ENCODE data around the gene CMTR1. TPM values are rescaled to one million over a fixed set of nuclear protein-coding genes. Genes with fewer than 3 reads are reported as not detected.
"Not testable (repeated sequence)": the region's sequence is repeated elsewhere in the genome, so short reads cannot be mapped to it uniquely, and the experiment has no call there.

Gene CMTR1
- total RNA-seq, 2 experiments from 2014 or later = 32.3 to 42.8 TPM

DNA sequence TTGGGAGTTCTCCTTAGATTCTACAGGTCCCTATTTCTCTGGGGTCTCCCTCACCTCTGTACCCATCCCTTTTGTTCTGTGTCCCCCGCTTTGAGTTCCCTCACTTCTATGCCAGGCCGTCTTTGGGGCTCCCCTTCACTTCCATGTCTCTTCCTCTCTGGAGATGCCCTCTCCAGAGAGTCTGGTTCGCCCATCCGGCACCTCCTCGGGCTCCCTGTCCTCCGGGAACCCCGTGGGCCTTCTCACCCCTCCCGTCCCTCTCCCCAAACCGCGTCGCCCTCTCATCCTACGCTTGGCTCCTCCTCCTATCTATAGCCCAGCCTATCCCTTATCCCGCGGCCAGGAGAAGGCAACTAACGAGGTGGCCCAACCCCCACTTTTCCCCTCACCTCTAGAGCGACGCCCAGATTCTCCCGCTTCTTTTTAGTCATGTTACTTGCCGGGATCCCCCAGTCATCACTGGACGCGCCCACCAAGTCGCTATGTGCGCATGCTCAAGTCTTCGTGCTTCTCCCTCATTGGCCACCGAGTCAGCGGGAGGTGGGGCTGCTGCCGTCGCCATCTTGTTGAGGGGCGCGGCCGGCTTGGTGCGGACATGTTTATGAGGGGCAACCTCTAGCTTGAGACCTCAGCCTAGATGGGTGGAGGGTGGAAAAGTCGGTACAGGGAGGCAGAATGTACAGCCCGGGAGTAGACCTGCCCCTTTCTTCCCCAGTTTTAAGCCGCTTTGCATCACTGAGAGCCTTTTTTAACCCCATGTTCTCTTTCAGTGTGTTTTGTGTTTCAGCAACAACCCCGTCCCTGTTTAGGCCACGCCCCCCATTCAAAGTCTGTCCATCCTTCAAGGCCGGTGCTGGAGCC, 66.6 kb downstream of the CMTR1 start, which contains the start of gene CCDC167:
CCDC167 (minus strand) TSS at position 461 of the 861 bp plus-strand sequence; CDS start at position 431, 30 bp downstream.
- POLR2A ChIA-PET = interaction anchor here (1.2 to 2.0 kb wide), 3 partner anchors 13 to 66 kb away, joined by 3 to 7 read pairs (median 6); no protein-coding TSS in a partner anchor
- no peak for TF ChIP-seq EZH2phosphoT487 (IDR thresholded peaks at IDR 0.05; ENCODE audit: borderline replicate concordance, low read depth, low read length)
- TF ChIP-seq CTCF (conservative IDR thresholded peaks at IDR 0.05; ENCODE audit: low read length) = no peak
- H2AFZ ChIP-seq (ENCODE audit: low read length) = peak within 1 kb of the TSS; percentile 80
- peak within 1 kb of the TSS; percentile 49 for H3K27ac ChIP-seq (ENCODE audit: low read depth, low read length, poor library complexity, severe bottlenecking)
- peak within 1 kb of the TSS; percentile 84 for H3K4me3 ChIP-seq (ENCODE audit: low read depth, low read length, poor library complexity, severe bottlenecking)
- BruUV-seq (replicated peaks) = no TSS peak
- H3K9me2 ChIP-seq (ENCODE audit: insufficient read depth, low read length) = no peaks in the 10 kb centered on the region
- CTCF ChIA-PET (ENCODE audit: unreplicated experiment) = interaction anchor here (1.5 kb wide), 1 partner anchor 17 kb away, joined by 5 read pairs; no protein-coding TSS in a partner anchor
- peaks cover 4% of the 10 kb centered on the region; the same call in 1 of the 2 replicates for H3K36me3 ChIP-seq (ENCODE audit: insufficient read depth, low read length)
- peaks cover 15% of the 10 kb centered on the region; the same call in 1 of the 2 replicates for H3K79me2 ChIP-seq (ENCODE audit: insufficient read depth, low read depth, low read length)
- DNase-seq (ENCODE audit: low spot score) = peak; percentile 98
- intact Hi-C loops (cut with micrococcal nuclease; ENCODE audit: unreplicated experiment) = loop anchor here (5.0 kb wide), 2 partner anchors 48 to 68 kb away; no protein-coding TSS in a partner anchor
- no peaks in the 10 kb centered on the region for H4K20me1 ChIP-seq (ENCODE audit: insufficient read depth, low read length)
- no peaks in the 10 kb centered on the region for H3K9me3 ChIP-seq (ENCODE audit: low read length)
- peak within 1 kb of the TSS; percentile 82 for H3K4me2 ChIP-seq (ENCODE audit: low read length)
- H3K4me1 ChIP-seq (ENCODE audit: insufficient read depth, low read length, poor library complexity, severe bottlenecking) = peaks cover 52% of the 10 kb centered on the region

DNA sequence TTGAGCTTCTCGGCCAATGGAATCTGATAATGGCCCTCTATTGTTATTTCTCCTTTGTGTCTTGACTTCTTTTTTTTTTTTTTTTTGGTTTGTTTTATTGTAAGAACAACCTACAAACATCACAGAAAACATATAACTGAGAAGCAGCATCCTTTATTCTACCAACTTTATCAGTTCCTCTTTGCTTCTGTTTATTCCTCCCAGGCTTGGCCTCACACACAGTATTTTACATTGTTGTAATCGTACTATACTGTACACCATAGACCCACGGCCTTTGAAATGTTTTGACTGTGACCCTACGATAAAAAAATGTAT, 67.2 kb downstream of the CMTR1 start:
- H3K9me2 ChIP-seq (ENCODE audit: insufficient read depth, low read length) = no peaks in the 10 kb centered on the region
- no peak for TF ChIP-seq EZH2phosphoT487 (IDR thresholded peaks at IDR 0.05; ENCODE audit: borderline replicate concordance, low read depth, low read length)
- H3K79me2 ChIP-seq (ENCODE audit: insufficient read depth, low read depth, low read length) = peaks cover 15% of the 10 kb centered on the region; the same call in 1 of the 2 replicates
- H3K36me3 ChIP-seq (ENCODE audit: insufficient read depth, low read length) = peaks cover 4% of the 10 kb centered on the region; the same call in 1 of the 2 replicates
- intact Hi-C loops (cut with micrococcal nuclease; ENCODE audit: unreplicated experiment) = no loop called here
- H3K27ac ChIP-seq (ENCODE audit: low read depth, low read length, poor library complexity, severe bottlenecking) = peak overlapping the region; percentile 22
- H4K20me1 ChIP-seq (ENCODE audit: insufficient read depth, low read length) = no peaks in the 10 kb centered on the region
- BruUV-seq (replicated peaks) = no TSS peak
- H3K4me2 ChIP-seq (ENCODE audit: low read length) = peak overlapping the region; percentile 62
- H2AFZ ChIP-seq (ENCODE audit: low read length) = peak overlapping the region; percentile 80
- H3K9me3 ChIP-seq (ENCODE audit: low read length) = no peaks in the 10 kb centered on the region
- POLR2A ChIA-PET = interaction anchor here (1.2 to 2.0 kb wide), 3 partner anchors 12 to 66 kb away, joined by 3 to 7 read pairs (median 6); no protein-coding TSS in a partner anchor
- peaks cover 55% of the 10 kb centered on the region for H3K4me1 ChIP-seq (ENCODE audit: insufficient read depth, low read length, poor library complexity, severe bottlenecking)
- no peak for DNase-seq (ENCODE audit: low spot score)
- peak overlapping the region; percentile 84 for H3K4me3 ChIP-seq (ENCODE audit: low read depth, low read length, poor library complexity, severe bottlenecking)
- CTCF ChIA-PET (ENCODE audit: unreplicated experiment) = interaction anchor here (1.5 kb wide), 1 partner anchor 17 kb away, joined by 5 read pairs; no protein-coding TSS in a partner anchor

- intact Hi-C loops (cut with micrococcal nuclease; ENCODE audit: unreplicated experiment) = not testable (repeated sequence)
Measured at GRCh38 chr6:37500904-37501303, 67.9 kb downstream of the CMTR1 start.

More at GRCh38 chr6:37500904-37501303, 67.9 kb downstream of the CMTR1 start:
- ChIA-PET CTCF (ENCODE audit: unreplicated experiment) (interaction anchor here (1.5 kb wide), 1 partner anchor 16 kb away, joined by 5 read pairs; no protein-coding TSS in a partner anchor), POLR2A (interaction anchor here (2.0 kb wide), 1 partner anchor 12 kb away, joined by 6 read pairs; no protein-coding TSS in a partner anchor)
- not testable (repeated sequence) for H3K27ac ChIP-seq (ENCODE audit: low read depth, low read length, poor library complexity, severe bottlenecking); H2AFZ ChIP-seq (ENCODE audit: low read length); DNase-seq (ENCODE audit: low spot score); BruUV-seq (replicated peaks); H3K4me3 ChIP-seq (ENCODE audit: low read depth, low read length, poor library complexity, severe bottlenecking); H4K20me1 ChIP-seq (ENCODE audit: insufficient read depth, low read length); H3K9me3 ChIP-seq (ENCODE audit: low read length); H3K9me2 ChIP-seq (ENCODE audit: insufficient read depth, low read length); H3K36me3 ChIP-seq (ENCODE audit: insufficient read depth, low read length); H3K4me2 ChIP-seq (ENCODE audit: low read length)
- Histone ChIP-seq H3K79me2 (ENCODE audit: insufficient read depth, low read depth, low read length) (peaks cover 15% of the 10 kb centered on the region; the same call in 1 of the 2 replicates), H3K4me1 (ENCODE audit: insufficient read depth, low read length, poor library complexity, severe bottlenecking) (peaks cover 55% of the 10 kb centered on the region)
